ENCODE measurements around the gene LPIN2.

Gene LPIN2

GRCh38 chr18:2987876-2988790, 24.8 kb downstream of the LPIN2 start:
- no peaks in the 10 kb centered on the region for H3K27me3 ChIP-seq (ENCODE audit: insufficient read depth, poor library complexity, severe bottlenecking)
- no peak for DNase-seq (ENCODE audit: low read depth in 1 of 2, low spot score in 1 of 2)

GRCh38 chr18:2986150-2986865, 26.6 kb downstream of the LPIN2 start:
- TF ChIP-seq GABPA (IDR thresholded peaks at IDR 0.05; ENCODE audit: low read depth) = no peak
- TF ChIP-seq SPI1 (IDR thresholded peaks at IDR 0.05; ENCODE audit: borderline replicate concordance, low read depth) = no peak
- TF ChIP-seq CTCF (IDR thresholded peaks at IDR 0.05; ENCODE audit: insufficient read depth, low read length) = no peak
- no peak for TF ChIP-seq POLR2AphosphoS5 (IDR thresholded peaks at IDR 0.05; ENCODE audit: low read depth)
- TF ChIP-seq REST (IDR thresholded peaks at IDR 0.05; ENCODE audit: insufficient replicate concordance, low read depth) = no peak
- H3K27me3 ChIP-seq (ENCODE audit: insufficient read depth, poor library complexity, severe bottlenecking) = no peaks in the 10 kb centered on the region
- H3K27ac ChIP-seq (replicated peaks) = peak overlapping the region; percentile 4; the same call in 1 of the 2 replicates
- DNase-seq (ENCODE audit: low read depth in 1 of 2, low spot score in 1 of 2) = no peak
- no peak overlapping the region for H3K4me3 ChIP-seq (replicated peaks; ENCODE audit: insufficient read depth, low read length)

More at GRCh38 chr18:2987876-2988790, 24.8 kb downstream of the LPIN2 start:
- no peak overlapping the region for H3K27ac ChIP-seq (replicated peaks)
- no peak overlapping the region for H3K4me3 ChIP-seq (replicated peaks; ENCODE audit: insufficient read depth, low read length)
- TF ChIP-seq REST (IDR thresholded peaks at IDR 0.05; ENCODE audit: insufficient replicate concordance, low read depth) (no peak), GABPA (IDR thresholded peaks at IDR 0.05; ENCODE audit: low read depth) (no peak), SPI1 (IDR thresholded peaks at IDR 0.05; ENCODE audit: borderline replicate concordance, low read depth) (no peak), POLR2AphosphoS5 (IDR thresholded peaks at IDR 0.05; ENCODE audit: low read depth) (no peak), CTCF (IDR thresholded peaks at IDR 0.05; ENCODE audit: insufficient read depth, low read length) (no peak)

GRCh38 chr18:2985628-2986027, 27.3 kb downstream of the LPIN2 start:
- TF ChIP-seq CTCF (IDR thresholded peaks at IDR 0.05; ENCODE audit: insufficient read depth, low read length) (peak; percentile 57), SPI1 (IDR thresholded peaks at IDR 0.05; ENCODE audit: borderline replicate concordance, low read depth) (no peak), POLR2AphosphoS5 (IDR thresholded peaks at IDR 0.05; ENCODE audit: low read depth) (no peak)
- peak in 1 of 2 experiments; percentile 47 for DNase-seq (ENCODE audit: low read depth in 1 of 2, low spot score in 1 of 2)
- Histone ChIP-seq H3K4me3 (replicated peaks; ENCODE audit: insufficient read depth, low read length) (no peak overlapping the region), H3K27me3 (ENCODE audit: insufficient read depth, poor library complexity, severe bottlenecking) (no peaks in the 10 kb centered on the region), H3K27ac (replicated peaks) (0 out of 2 replicates have a peak overlapping the region, but pooled peaks have one; percentile 4)

All from HL-60 (cell line).